Gastrocnemius medialis (tissue), 4 donors: Measurements from ENCODE around the gene CHST3.

Experiments
- POLR2A ChIP-seq, 2 donors: fragments of 450-650 bp; IDR thresholded peaks; one replicate each; pipeline ENCODE4 v1.6.1; 2017; ENCODE audit warnings: antibody characterized with exemption in 2 of 2, mild to moderate bottlenecking in 2 of 2, moderate library complexity in 2 of 2
- TF ChIP-seq, protein P1 (sequence below), 5 experiments: fragments of 450-650 bp in 3 of 5; fragments of 200-600 bp in 2 of 5; sonication (generic) in 2 of 5; IDR thresholded peaks in 4 of 5; conservative IDR thresholded peaks in 1 of 5; 1 replicate in 4 of 5; 2 replicates in 1 of 5; pipeline ENCODE4 v1.5.1; 2016 to 2019; ENCODE audit warnings: antibody characterized with exemption in 5 of 5, mild to moderate bottlenecking in 3 of 5, moderate library complexity in 3 of 5

DNA sequence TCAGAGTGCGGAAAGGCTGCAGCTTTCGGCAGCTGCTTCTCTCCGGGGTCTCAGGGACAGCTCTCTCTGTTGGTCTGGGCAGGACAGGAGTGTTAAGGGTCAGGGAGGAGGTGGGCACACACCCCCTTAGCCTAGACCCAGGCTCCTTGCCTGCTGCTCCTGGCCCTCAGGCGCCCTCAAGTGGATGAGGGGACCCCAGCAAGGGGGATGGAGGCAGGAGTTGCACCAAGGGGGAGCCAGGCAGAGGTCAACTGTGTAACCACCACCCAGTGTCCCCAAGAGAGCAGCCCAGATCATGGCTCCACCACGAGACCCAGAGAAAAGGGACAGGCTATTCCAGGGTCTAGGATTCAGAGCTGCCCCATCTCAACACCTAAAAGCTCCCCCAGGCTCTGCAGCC, 97.3 kb downstream of the CHST3 start:
- TF ChIP-seq POLR2A (IDR thresholded peaks at IDR 0.05), result no peak
- TF ChIP-seq, protein P1, sequence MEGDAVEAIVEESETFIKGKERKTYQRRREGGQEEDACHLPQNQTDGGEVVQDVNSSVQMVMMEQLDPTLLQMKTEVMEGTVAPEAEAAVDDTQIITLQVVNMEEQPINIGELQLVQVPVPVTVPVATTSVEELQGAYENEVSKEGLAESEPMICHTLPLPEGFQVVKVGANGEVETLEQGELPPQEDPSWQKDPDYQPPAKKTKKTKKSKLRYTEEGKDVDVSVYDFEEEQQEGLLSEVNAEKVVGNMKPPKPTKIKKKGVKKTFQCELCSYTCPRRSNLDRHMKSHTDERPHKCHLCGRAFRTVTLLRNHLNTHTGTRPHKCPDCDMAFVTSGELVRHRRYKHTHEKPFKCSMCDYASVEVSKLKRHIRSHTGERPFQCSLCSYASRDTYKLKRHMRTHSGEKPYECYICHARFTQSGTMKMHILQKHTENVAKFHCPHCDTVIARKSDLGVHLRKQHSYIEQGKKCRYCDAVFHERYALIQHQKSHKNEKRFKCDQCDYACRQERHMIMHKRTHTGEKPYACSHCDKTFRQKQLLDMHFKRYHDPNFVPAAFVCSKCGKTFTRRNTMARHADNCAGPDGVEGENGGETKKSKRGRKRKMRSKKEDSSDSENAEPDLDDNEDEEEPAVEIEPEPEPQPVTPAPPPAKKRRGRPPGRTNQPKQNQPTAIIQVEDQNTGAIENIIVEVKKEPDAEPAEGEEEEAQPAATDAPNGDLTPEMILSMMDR (IDR thresholded peaks at IDR 0.05 in 4 of 5, conservative IDR thresholded peaks at IDR 0.05 in 1 of 5), result no peak
